BLaER1 treated with 17β-estradiol and CSF1 and Interleukin-3, amounts not matched to agents 10 nM and 100 nM (cell line): ENCODE measurements around the gene OSBPL2.

Experiments used
- H3K27ac ChIP-seq, 11 experiments: shearing (Covaris generic); formaldehyde crosslinking; 2 replicates each; pipeline ENCODE4 v1.8.1; 2022
- H3K27me3 ChIP-seq, 11 experiments: shearing (Covaris generic); formaldehyde crosslinking; 2 replicates each; pipeline ENCODE4 v1.8.1; 2022
- H3K36me3 ChIP-seq, 11 experiments: shearing (Covaris generic); formaldehyde crosslinking; 2 replicates each; pipeline ENCODE4 v1.8.1; 2022
- H3K4me1 ChIP-seq, 10 experiments: shearing (Covaris generic); formaldehyde crosslinking; 2 replicates each; pipeline ENCODE4 v1.8.1; 2022
- H3K4me2 ChIP-seq, 11 experiments: shearing (Covaris generic); formaldehyde crosslinking; 2 replicates each; pipeline ENCODE4 v1.8.1; 2022
- H3K4me3 ChIP-seq, 10 experiments: shearing (Covaris generic); formaldehyde crosslinking; 2 replicates each; pipeline ENCODE4 v1.8.1; 2022
- H3K9ac ChIP-seq, 11 experiments: shearing (Covaris generic); formaldehyde crosslinking; 2 replicates each; pipeline ENCODE4 v1.8.1; 2022
- H3K9me3 ChIP-seq, 11 experiments: shearing (Covaris generic); formaldehyde crosslinking; replicated peaks in 1 of 11; 2 replicates each; pipeline ENCODE4 v1.8.1; 2022
- H4K20me1 ChIP-seq, 11 experiments: shearing (Covaris generic); formaldehyde crosslinking; 2 replicates each; pipeline ENCODE4 v1.8.1; 2022
- Cebpa-rat ChIP-seq, 11 experiments: shearing (Covaris generic); IDR thresholded peaks; 2 replicates each; pipeline ENCODE4 v1.8.1; 2022

Gene OSBPL2

DNA sequence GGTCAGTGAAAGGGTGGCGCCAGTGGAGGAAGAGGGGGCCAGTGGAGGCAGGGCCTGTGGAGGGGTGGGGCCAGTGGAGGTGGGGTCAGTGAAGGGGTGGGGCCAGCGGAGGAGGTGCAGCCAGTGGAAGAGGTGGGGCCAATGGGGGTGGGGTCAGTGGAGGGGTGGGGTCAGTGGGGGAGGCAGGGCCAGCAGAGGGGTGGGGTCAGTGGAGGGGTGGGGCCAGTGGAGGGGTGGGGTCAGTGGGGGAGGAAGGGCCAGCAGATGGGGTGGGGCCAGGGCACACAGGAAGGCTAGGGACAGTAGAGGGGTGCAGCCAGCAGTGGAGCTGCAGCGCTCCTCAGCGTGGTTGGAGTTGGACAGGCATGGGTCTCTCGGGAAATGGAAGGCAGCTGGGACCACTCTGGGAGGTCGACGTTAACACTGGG is 83.2 kb downstream of the OSBPL2 start:
- peaks cover 0 to 25% (median 0%) of the 10 kb centered on the region in 11 experiments; a peak in 1 of 22 replicates for H4K20me1 ChIP-seq
- no peaks in the 10 kb centered on the region for H3K9me3 ChIP-seq
- no peaks in the 10 kb centered on the region for H3K4me1 ChIP-seq
- H3K4me3 ChIP-seq: no peak overlapping the region
- H3K36me3 ChIP-seq: peaks cover 0 to 44% (median 14%) of the 10 kb centered on the region in 11 experiments; a peak in 12 of 22 replicates
- no peaks in the 10 kb centered on the region for H3K27me3 ChIP-seq
- no peak overlapping the region for H3K27ac ChIP-seq
- no peak overlapping the region for H3K4me2 ChIP-seq
- H3K9ac ChIP-seq: no peak overlapping the region
- TF ChIP-seq Cebpa-rat (IDR thresholded peaks at IDR 0.05): no peak

DNA sequence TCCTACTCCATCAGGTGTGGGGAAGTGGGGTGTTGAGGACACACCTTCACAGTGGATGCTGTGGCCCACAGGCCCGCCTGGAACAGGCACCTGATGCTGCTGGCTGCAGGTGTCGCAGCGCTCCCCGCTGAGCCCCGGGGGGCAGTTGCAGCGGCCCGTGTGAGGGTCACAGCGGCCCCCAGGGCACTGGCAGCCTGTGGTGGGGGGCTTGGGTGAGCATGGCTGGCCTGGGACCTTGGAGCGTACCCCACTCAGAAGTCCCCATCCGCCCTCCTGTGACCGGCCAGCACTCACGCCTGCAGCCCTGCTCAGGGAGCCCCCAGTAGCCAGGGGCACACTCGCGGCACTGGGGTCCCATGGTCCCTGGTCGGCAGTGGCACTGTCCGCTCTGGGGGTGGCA is 83.7 kb downstream of the OSBPL2 start:
- no peaks in the 10 kb centered on the region for H3K4me1 ChIP-seq
- H3K36me3 ChIP-seq: peaks cover 0 to 44% (median 14%) of the 10 kb centered on the region in 11 experiments; a peak in 11 of 22 replicates
- H3K9ac ChIP-seq: no peak overlapping the region
- no peaks in the 10 kb centered on the region for H3K9me3 ChIP-seq
- H3K4me3 ChIP-seq: no peak overlapping the region
- no peak for TF ChIP-seq Cebpa-rat (IDR thresholded peaks at IDR 0.05)
- no peak overlapping the region for H3K4me2 ChIP-seq
- peaks cover 0 to 22% (median 0%) of the 10 kb centered on the region in 11 experiments; a peak in 1 of 22 replicates for H4K20me1 ChIP-seq
- no peaks in the 10 kb centered on the region for H3K27me3 ChIP-seq
- H3K27ac ChIP-seq: no peak overlapping the region

DNA sequence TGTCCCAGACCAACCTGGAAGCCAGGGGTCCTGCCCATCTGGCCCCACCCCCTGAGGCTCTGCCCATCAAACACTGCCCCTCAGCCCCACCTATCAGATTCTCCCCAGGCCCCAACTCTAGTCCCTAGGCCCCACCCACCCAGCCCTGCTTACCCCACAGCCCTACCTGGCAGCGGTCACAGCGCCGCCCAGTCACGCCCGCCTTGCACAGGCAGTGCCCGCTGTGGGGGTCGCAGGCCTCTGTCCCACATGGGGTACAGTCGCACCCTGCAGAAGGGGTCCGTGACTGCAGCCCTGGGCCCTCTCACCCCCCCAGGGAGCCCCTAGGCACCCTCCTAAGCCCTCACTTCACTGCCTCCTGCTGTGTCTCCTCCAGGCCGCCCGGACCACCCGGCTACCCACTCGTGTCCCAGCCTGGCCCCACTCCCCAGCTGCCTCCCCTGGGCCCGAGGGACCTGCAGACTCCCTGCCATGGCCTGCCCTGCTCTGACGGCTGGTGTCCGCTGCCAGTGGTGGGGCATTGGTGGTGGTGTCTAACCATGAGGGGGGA is 84.2 kb downstream of the OSBPL2 start:
- peaks cover 0 to 44% (median 20%) of the 10 kb centered on the region in 11 experiments; a peak in 11 of 22 replicates for H3K36me3 ChIP-seq
- H3K4me2 ChIP-seq: no peak overlapping the region
- no peak overlapping the region for H3K4me3 ChIP-seq
- no peak for TF ChIP-seq Cebpa-rat (IDR thresholded peaks at IDR 0.05)
- H3K27ac ChIP-seq: no peak overlapping the region
- no peak overlapping the region for H3K9ac ChIP-seq
- no peaks in the 10 kb centered on the region for H3K27me3 ChIP-seq
- no peaks in the 10 kb centered on the region for H3K9me3 ChIP-seq
- H4K20me1 ChIP-seq: peaks cover 0 to 24% (median 0%) of the 10 kb centered on the region in 11 experiments; a peak in 1 of 22 replicates
- no peaks in the 10 kb centered on the region for H3K4me1 ChIP-seq

DNA sequence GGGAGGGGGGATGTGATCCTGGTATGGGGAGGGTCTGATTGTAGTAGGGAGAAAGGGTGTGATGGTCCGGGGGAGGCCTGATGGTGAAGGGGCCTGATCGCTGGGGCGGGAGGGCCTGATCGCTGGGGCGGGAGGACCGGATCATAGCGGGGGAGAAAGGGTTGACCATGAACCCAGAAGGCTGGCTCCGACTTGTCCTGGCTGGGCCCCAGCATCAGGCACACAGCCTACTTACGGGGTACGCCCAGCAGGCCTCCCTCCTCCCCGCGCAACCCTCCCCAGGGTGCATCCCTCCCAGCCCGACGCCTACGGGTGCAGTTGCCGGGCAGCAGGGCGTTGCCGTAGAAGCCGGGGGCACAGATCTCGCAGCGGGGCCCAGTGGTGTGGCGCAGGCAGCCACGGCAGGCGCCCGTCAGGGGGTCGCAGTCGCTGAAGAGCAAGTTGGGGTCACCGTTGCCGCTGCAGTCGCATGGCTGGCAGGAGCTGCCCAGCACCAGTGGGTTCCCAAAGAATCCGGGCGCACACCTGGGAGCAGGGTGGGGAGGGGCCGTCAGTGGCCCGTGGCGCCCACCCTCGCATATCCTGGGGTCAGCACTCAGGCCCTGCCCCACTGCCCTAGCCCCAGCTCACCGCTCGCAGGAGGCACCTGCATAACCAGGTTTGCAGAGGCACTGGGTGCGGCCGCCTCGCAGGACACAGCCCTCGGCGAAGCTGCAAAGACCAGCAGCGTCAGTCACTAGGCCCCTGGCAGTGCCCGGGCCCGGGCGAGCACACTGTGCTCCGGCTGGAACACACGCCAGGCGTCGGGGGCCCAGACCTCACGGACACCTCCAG is 85.0 kb downstream of the OSBPL2 start:
- Histone ChIP-seq H3K4me3 (no peak overlapping the region), H3K9me3 (no peaks in the 10 kb centered on the region), H3K36me3 (peaks cover 0 to 52% (median 21%) of the 10 kb centered on the region in 11 experiments; a peak in 11 of 22 replicates), H3K27me3 (no peaks in the 10 kb centered on the region), H3K9ac (no peak overlapping the region), H3K4me1 (peaks cover 0 to 3% (median 0%) of the 10 kb centered on the region in 10 experiments; a peak in 1 of 20 replicates), H3K4me2 (no peak overlapping the region), H4K20me1 (peaks cover 0 to 32% (median 0%) of the 10 kb centered on the region in 11 experiments; a peak in 2 of 22 replicates), H3K27ac (no peak overlapping the region)
- no peak for TF ChIP-seq Cebpa-rat (IDR thresholded peaks at IDR 0.05)

DNA sequence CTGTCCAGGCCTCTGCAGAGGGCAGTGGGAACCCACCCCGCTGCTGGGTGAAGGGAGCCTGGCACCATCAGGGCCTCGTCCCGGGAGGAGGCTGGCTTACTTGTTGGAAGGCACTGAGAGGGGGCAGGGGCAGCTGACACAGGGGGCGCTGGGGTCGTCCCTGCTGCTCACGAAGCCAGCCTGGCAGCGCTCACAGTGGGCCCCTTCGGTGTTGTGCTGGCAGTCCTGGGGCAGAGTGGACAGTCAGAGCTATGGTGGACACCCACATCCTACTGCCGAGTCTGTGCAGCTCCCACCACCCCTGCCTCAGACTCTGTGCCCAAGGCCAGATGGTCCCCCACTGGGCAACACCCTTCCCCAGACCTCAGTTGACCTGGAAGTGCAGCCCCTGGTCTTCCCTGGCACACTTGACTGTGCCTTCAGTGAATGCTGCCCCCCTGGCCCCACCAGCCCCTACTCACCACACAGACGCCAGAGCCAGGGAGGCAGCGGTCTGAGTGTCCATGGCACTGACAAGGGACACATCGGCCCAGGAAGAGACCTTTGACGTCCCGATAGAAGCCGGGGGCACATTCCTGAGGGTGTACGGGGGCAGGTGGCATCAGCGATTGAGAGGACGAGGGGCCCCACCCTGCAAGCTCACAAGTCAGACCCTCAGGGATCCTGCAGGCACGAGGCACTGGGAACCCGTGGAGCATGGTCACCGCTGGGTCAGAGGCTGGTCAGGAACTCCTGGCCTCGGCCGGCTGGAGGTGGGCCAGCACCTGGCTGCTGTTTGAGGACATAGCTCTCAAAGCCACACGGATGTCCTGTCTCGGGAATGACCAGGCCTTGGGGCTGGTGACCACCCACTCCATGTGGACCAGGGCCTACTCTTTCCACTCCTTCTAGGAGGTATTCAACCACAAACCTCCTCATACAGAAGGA is 85.9 kb downstream of the OSBPL2 start:
- H3K36me3 ChIP-seq: peaks cover 0 to 61% (median 25%) of the 10 kb centered on the region in 11 experiments; a peak in 11 of 22 replicates
- H3K27ac ChIP-seq: no peak overlapping the region
- no peak for TF ChIP-seq Cebpa-rat (IDR thresholded peaks at IDR 0.05)
- no peaks in the 10 kb centered on the region for H3K27me3 ChIP-seq
- H3K4me1 ChIP-seq: peaks cover 0 to 6% (median 0%) of the 10 kb centered on the region in 10 experiments; a peak in 1 of 20 replicates
- no peak overlapping the region for H3K4me3 ChIP-seq
- no peak overlapping the region for H3K4me2 ChIP-seq
- H3K9me3 ChIP-seq: no peaks in the 10 kb centered on the region
- H3K9ac ChIP-seq: no peak overlapping the region
- H4K20me1 ChIP-seq: peaks cover 0 to 30% (median 0%) of the 10 kb centered on the region in 11 experiments; a peak in 5 of 22 replicates

DNA sequence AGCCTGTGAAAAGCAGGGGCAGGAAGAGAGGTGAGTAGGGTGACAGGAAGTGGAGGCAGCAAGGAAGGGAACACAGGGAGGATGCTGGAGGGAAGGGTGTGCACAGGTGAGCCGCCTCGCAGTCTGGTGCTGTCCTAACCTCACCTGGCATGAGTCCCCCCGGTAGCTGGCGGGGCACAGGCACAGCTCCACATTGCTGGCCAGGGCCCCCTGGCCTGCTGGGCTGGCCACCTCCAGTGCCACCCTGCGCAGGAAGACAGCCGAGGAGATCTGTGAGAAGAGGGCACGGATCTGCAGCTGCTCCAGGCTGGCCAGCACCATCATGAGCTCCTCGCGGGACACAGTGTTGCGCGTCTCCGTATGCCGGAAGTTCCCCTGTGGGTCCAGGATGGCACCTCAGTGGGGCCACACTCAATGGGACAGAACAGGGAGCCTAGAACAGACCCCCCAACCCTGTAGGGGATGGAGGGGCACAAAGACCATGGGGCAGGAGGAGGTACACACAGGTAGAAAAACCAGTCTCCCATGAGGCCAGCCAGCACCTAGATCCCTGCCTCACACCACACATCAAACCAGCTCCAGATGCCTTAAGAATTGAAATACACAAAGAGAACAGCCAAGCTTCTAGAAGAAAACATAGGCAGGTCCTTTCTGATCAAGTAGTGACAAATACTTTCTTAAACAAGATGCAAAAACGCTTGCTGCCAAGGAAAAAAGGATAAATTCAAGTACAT is 87.0 kb downstream of the OSBPL2 start:
- Histone ChIP-seq H3K4me3 (no peak overlapping the region), H3K4me2 (no peak overlapping the region), H3K9me3 (no peaks in the 10 kb centered on the region), H3K9ac (no peak overlapping the region), H3K36me3 (peaks cover 0 to 72% (median 28%) of the 10 kb centered on the region in 11 experiments; a peak in 12 of 22 replicates), H4K20me1 (peaks cover 0 to 36% (median 0%) of the 10 kb centered on the region in 11 experiments; a peak in 5 of 22 replicates), H3K4me1 (peaks cover 0 to 6% (median 0%) of the 10 kb centered on the region in 10 experiments; a peak in 1 of 20 replicates), H3K27ac (no peak overlapping the region), H3K27me3 (no peaks in the 10 kb centered on the region)
- TF ChIP-seq Cebpa-rat (IDR thresholded peaks at IDR 0.05): no peak

DNA sequence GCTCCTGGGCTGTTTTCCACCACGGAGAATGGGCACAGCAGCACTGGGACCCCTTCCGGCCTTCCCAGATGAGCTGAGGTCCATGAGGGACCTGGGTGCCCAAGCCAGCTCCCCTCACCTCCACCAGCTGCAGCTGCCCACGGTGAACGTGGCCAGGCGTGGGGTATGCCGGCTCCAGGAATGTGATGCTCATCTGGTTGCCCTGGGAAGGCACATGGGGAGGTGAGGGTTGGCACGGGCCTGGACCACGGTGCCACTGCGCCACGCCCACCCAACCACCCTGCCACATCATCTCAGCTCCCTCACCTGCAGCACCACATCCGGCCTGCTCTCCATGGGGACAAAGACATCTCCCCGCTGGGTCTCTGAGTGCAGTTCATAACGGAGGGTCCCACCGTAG is 88.2 kb downstream of the OSBPL2 start:
- Histone ChIP-seq H3K27me3 (no peaks in the 10 kb centered on the region), H3K9me3 (no peaks in the 10 kb centered on the region), H3K27ac (no peak overlapping the region), H3K4me1 (peaks cover 0 to 6% (median 0%) of the 10 kb centered on the region in 10 experiments; a peak in 1 of 20 replicates), H4K20me1 (peaks cover 0 to 36% (median 0%) of the 10 kb centered on the region in 11 experiments; a peak in 5 of 22 replicates), H3K4me2 (no peak overlapping the region), H3K4me3 (no peak overlapping the region), H3K36me3 (peaks cover 0 to 78% (median 36%) of the 10 kb centered on the region in 11 experiments; a peak in 12 of 22 replicates), H3K9ac (no peak overlapping the region)
- no peak for TF ChIP-seq Cebpa-rat (IDR thresholded peaks at IDR 0.05)
